ENCODE results near the gene SERP1.

SERP1 gene

DNA sequence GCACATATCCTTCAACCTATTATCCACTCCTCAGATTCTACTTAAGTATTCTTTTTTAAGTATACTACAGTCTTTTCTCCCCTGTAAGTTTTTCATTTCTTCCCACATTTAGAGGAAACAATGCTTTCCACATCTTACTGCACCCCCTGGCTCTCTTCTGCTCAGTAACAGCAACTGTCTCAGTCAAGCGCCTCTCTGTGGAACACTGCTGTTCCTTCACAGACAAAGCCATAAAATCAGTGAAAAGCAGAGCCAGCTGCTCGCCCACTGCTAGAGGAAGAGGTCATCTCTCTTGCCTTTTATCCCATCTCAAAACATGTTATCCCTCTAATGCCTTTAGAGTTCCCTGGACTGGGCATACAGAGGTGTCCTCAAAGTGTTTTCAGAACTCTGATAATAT, 24.8 kb downstream of the SERP1 start:
- Histone ChIP-seq H4K8ac (ENCODE audit: low read depth, low read length) (no peak overlapping the region), H3K4me1 (ENCODE audit: control insufficient read depth in 2 of 2, insufficient read depth in 1 of 2, low read depth in 1 of 2, low read length in 2 of 2) (no peaks in the 10 kb centered on the region), H3K79me1 (ENCODE audit: low read depth, low read length) (no peaks in the 10 kb centered on the region), H3K4me2 (ENCODE audit: insufficient read depth, low read length, poor library complexity, severe bottlenecking) (no peak overlapping the region), H2BK15ac (ENCODE audit: low read length) (no peak overlapping the region), H2BK12ac (ENCODE audit: low read length) (no peak overlapping the region), H2AFZ (ENCODE audit: low read length) (peak overlapping the region; percentile 77), H3K27me3 (ENCODE audit: control insufficient read depth in 3 of 3, insufficient read depth in 3 of 3, low read depth in 1 of 3, low read length in 3 of 3) (no peaks in the 10 kb centered on the region), H3K14ac (ENCODE audit: low read length) (no peak overlapping the region), H3K9me3 (replicated peaks in 1 of 2; ENCODE audit: control insufficient read depth in 2 of 2, insufficient read depth in 1 of 2, low read depth in 1 of 2, low read length in 2 of 2) (no peaks in the 10 kb centered on the region), H3K27ac (replicated peaks; ENCODE audit: low read length) (no peak overlapping the region), H2BK120ac (ENCODE audit: low read depth, low read length) (no peak overlapping the region), H3K9ac (ENCODE audit: low read depth, low read length, poor library complexity) (no peak overlapping the region), H3K18ac (ENCODE audit: low read length) (no peak overlapping the region), H4K91ac (ENCODE audit: low read depth, low read length, poor library complexity) (no peak overlapping the region), H3K4ac (ENCODE audit: low read length) (no peak overlapping the region), H3K36me3 (replicated peaks in 1 of 2; ENCODE audit: control insufficient read depth in 2 of 2, insufficient read depth in 2 of 2, low read length in 2 of 2) (no peaks in the 10 kb centered on the region), H3K23ac (ENCODE audit: low read depth, low read length, poor library complexity) (no peak overlapping the region), H3K4me3 (ENCODE audit: low read length in 2 of 2) (no peak overlapping the region), H2AK5ac (ENCODE audit: low read depth, low read length) (no peak overlapping the region), H2BK5ac (ENCODE audit: low read length) (no peak overlapping the region)
- no CpG with 5 or more reads among the region's 2 CpGs for WGBS, 2 donors (ENCODE audit: extremely low coverage in 2 of 2, insufficient read length in 2 of 2, insufficient replicate concordance in 1 of 2)
- DNase-seq (ENCODE audit: low spot score) = no peak

DNA sequence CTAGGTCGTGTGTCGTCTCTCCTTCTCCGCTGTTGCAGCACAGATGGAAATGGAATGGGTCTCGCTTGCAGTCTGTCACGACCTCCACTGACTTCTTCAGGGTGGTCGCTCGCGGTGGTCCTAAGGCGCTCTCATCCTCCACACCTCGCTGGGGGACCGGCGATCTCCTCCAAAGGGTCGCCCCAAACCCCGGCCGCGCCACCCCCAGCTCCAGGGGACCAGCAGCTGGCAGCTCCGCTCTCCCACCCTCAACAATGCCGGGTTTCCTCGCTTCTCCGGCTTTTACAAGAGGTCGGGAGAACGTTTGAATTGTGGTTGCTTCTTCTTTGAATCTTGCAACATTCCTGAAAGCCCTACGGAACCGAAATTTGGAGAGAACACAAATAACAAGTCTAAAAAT, 25.9 kb downstream of the SERP1 start:
- no peaks in the 10 kb centered on the region for H3K79me1 ChIP-seq (ENCODE audit: low read depth, low read length)
- no peak overlapping the region for H3K4ac ChIP-seq (ENCODE audit: low read length)
- H3K27me3 ChIP-seq (ENCODE audit: control insufficient read depth in 3 of 3, insufficient read depth in 3 of 3, low read depth in 1 of 3, low read length in 3 of 3) = no peaks in the 10 kb centered on the region
- no peak overlapping the region for H2AK5ac ChIP-seq (ENCODE audit: low read depth, low read length)
- H3K14ac ChIP-seq (ENCODE audit: low read length) = no peak overlapping the region
- no peak overlapping the region for H3K4me3 ChIP-seq (ENCODE audit: low read length in 2 of 2)
- H3K18ac ChIP-seq (ENCODE audit: low read length) = no peak overlapping the region
- no peak overlapping the region for H3K9ac ChIP-seq (ENCODE audit: low read depth, low read length, poor library complexity)
- no peaks in the 10 kb centered on the region for H3K36me3 ChIP-seq (replicated peaks in 1 of 2; ENCODE audit: control insufficient read depth in 2 of 2, insufficient read depth in 2 of 2, low read length in 2 of 2)
- H2BK5ac ChIP-seq (ENCODE audit: low read length) = no peak overlapping the region
- no peak for DNase-seq (ENCODE audit: low spot score)
- no CpG with 5 or more reads among the region's 24 CpGs for WGBS, 2 donors (ENCODE audit: extremely low coverage in 2 of 2, insufficient read length in 2 of 2, insufficient replicate concordance in 1 of 2)
- H3K4me2 ChIP-seq (ENCODE audit: insufficient read depth, low read length, poor library complexity, severe bottlenecking) = no peak overlapping the region
- H2BK12ac ChIP-seq (ENCODE audit: low read length) = no peak overlapping the region
- no peak overlapping the region for H2BK120ac ChIP-seq (ENCODE audit: low read depth, low read length)
- H3K9me3 ChIP-seq (replicated peaks in 1 of 2; ENCODE audit: control insufficient read depth in 2 of 2, insufficient read depth in 1 of 2, low read depth in 1 of 2, low read length in 2 of 2) = no peaks in the 10 kb centered on the region
- no peak overlapping the region for H3K27ac ChIP-seq (replicated peaks; ENCODE audit: low read length)
- no peak overlapping the region for H2BK15ac ChIP-seq (ENCODE audit: low read length)
- H4K91ac ChIP-seq (ENCODE audit: low read depth, low read length, poor library complexity) = no peak overlapping the region
- H3K23ac ChIP-seq (ENCODE audit: low read depth, low read length, poor library complexity) = no peak overlapping the region
- no peak overlapping the region for H4K8ac ChIP-seq (ENCODE audit: low read depth, low read length)
- no peaks in the 10 kb centered on the region for H3K4me1 ChIP-seq (ENCODE audit: control insufficient read depth in 2 of 2, insufficient read depth in 1 of 2, low read depth in 1 of 2, low read length in 2 of 2)
- H2AFZ ChIP-seq (ENCODE audit: low read length) = no peak overlapping the region

DNA sequence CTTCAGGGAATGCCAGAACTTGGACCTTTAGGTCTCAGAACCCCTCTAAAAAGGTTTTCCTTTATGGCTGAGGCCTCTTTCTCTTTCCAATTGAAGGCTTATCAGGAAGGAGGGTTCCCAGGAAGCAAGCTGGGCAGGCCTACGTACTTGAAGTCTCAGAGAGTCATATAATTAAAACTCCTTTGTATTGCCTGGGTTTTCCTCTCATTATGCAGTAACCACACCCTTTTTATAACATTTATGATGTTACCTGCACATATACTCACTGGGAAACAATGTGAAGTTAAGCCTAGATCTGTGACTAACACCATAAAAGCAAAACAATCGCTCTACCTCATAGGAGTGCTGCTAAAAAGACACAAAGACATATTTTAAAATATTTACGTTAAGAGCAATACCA, 27.3 kb downstream of the SERP1 start:
- Histone ChIP-seq H3K79me1 (ENCODE audit: low read depth, low read length) (no peaks in the 10 kb centered on the region), H3K9me3 (replicated peaks in 1 of 2; ENCODE audit: control insufficient read depth in 2 of 2, insufficient read depth in 1 of 2, low read depth in 1 of 2, low read length in 2 of 2) (no peaks in the 10 kb centered on the region), H3K4me1 (ENCODE audit: control insufficient read depth in 2 of 2, insufficient read depth in 1 of 2, low read depth in 1 of 2, low read length in 2 of 2) (no peaks in the 10 kb centered on the region), H2AFZ (ENCODE audit: low read length) (no peak overlapping the region), H3K27ac (replicated peaks; ENCODE audit: low read length) (no peak overlapping the region), H3K36me3 (replicated peaks in 1 of 2; ENCODE audit: control insufficient read depth in 2 of 2, insufficient read depth in 2 of 2, low read length in 2 of 2) (no peaks in the 10 kb centered on the region), H3K14ac (ENCODE audit: low read length) (no peak overlapping the region), H2BK5ac (ENCODE audit: low read length) (no peak overlapping the region), H3K23ac (ENCODE audit: low read depth, low read length, poor library complexity) (no peak overlapping the region), H3K4me3 (ENCODE audit: low read length in 2 of 2) (no peak overlapping the region), H4K8ac (ENCODE audit: low read depth, low read length) (no peak overlapping the region), H3K27me3 (ENCODE audit: control insufficient read depth in 3 of 3, insufficient read depth in 3 of 3, low read depth in 1 of 3, low read length in 3 of 3) (no peaks in the 10 kb centered on the region), H2BK120ac (ENCODE audit: low read depth, low read length) (no peak overlapping the region), H2BK15ac (ENCODE audit: low read length) (no peak overlapping the region), H3K4me2 (ENCODE audit: insufficient read depth, low read length, poor library complexity, severe bottlenecking) (no peak overlapping the region), H2BK12ac (ENCODE audit: low read length) (no peak overlapping the region), H3K4ac (ENCODE audit: low read length) (no peak overlapping the region), H2AK5ac (ENCODE audit: low read depth, low read length) (no peak overlapping the region), H4K91ac (ENCODE audit: low read depth, low read length, poor library complexity) (no peak overlapping the region), H3K18ac (ENCODE audit: low read length) (no peak overlapping the region), H3K9ac (ENCODE audit: low read depth, low read length, poor library complexity) (no peak overlapping the region)
- no CpG with 5 or more reads among the region's 3 CpGs for WGBS, 2 donors (ENCODE audit: extremely low coverage in 2 of 2, insufficient read length in 2 of 2, insufficient replicate concordance in 1 of 2)
- DNase-seq (ENCODE audit: low spot score) = no peak

DNA sequence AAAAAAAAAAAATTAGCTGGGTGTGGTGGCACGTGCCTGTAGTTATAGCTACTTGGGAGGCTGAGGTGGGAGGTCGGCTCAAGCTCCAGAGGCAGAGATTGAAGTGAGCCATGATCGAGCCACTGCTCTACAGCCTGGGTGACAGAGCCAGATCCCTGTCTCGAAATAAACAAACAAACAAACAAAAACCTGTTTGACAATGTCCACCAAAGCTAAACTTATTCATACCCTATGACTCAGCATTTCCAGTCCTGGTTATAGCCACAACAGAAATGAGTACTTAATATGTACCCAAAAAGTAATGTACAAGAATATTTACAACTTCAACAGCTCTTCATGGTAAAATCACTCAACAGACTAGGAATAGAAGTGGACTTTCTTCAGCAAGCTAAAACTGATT, 31.1 kb downstream of the SERP1 start:
- no peaks in the 10 kb centered on the region for H3K27me3 ChIP-seq (ENCODE audit: control insufficient read depth in 3 of 3, insufficient read depth in 3 of 3, low read depth in 1 of 3, low read length in 3 of 3)
- H2BK120ac ChIP-seq (ENCODE audit: low read depth, low read length) = no peak overlapping the region
- H2BK15ac ChIP-seq (ENCODE audit: low read length) = no peak overlapping the region
- no peak overlapping the region for H3K9ac ChIP-seq (ENCODE audit: low read depth, low read length, poor library complexity)
- no peak overlapping the region for H2AFZ ChIP-seq (ENCODE audit: low read length)
- no peak overlapping the region for H3K18ac ChIP-seq (ENCODE audit: low read length)
- H3K9me3 ChIP-seq (replicated peaks in 1 of 2; ENCODE audit: control insufficient read depth in 2 of 2, insufficient read depth in 1 of 2, low read depth in 1 of 2, low read length in 2 of 2) = no peaks in the 10 kb centered on the region
- H4K91ac ChIP-seq (ENCODE audit: low read depth, low read length, poor library complexity) = no peak overlapping the region
- no peak overlapping the region for H3K23ac ChIP-seq (ENCODE audit: low read depth, low read length, poor library complexity)
- H3K14ac ChIP-seq (ENCODE audit: low read length) = no peak overlapping the region
- no peaks in the 10 kb centered on the region for H3K79me1 ChIP-seq (ENCODE audit: low read depth, low read length)
- no peak overlapping the region for H2AK5ac ChIP-seq (ENCODE audit: low read depth, low read length)
- no peak for DNase-seq (ENCODE audit: low spot score)
- H2BK12ac ChIP-seq (ENCODE audit: low read length) = no peak overlapping the region
- no peak overlapping the region for H3K4me2 ChIP-seq (ENCODE audit: insufficient read depth, low read length, poor library complexity, severe bottlenecking)
- no peak overlapping the region for H3K4me3 ChIP-seq (ENCODE audit: low read length in 2 of 2)
- H3K4ac ChIP-seq (ENCODE audit: low read length) = no peak overlapping the region
- H2BK5ac ChIP-seq (ENCODE audit: low read length) = no peak overlapping the region
- WGBS, 2 donors (ENCODE audit: extremely low coverage in 2 of 2, insufficient read length in 2 of 2, insufficient replicate concordance in 1 of 2) = no CpG with 5 or more reads among the region's 4 CpGs
- H3K27ac ChIP-seq (replicated peaks; ENCODE audit: low read length) = no peak overlapping the region
- H3K36me3 ChIP-seq (replicated peaks in 1 of 2; ENCODE audit: control insufficient read depth in 2 of 2, insufficient read depth in 2 of 2, low read length in 2 of 2) = no peaks in the 10 kb centered on the region
- no peaks in the 10 kb centered on the region for H3K4me1 ChIP-seq (ENCODE audit: control insufficient read depth in 2 of 2, insufficient read depth in 1 of 2, low read depth in 1 of 2, low read length in 2 of 2)
- H4K8ac ChIP-seq (ENCODE audit: low read depth, low read length) = no peak overlapping the region
